ENCODE data around the gene C2orf81.

Gene C2orf81

GRCh38 chr2:74379851-74380789 is 41.3 kb downstream of the C2orf81 start, which contains the start of gene DCTN1:
Gene DCTN1 (minus strand): TSS chr2:74380311. CDS start chr2:74380037, 274 bp downstream.
- no peak within 1 kb of the TSS for H3K27ac ChIP-seq
- TF ChIP-seq, protein P1, sequence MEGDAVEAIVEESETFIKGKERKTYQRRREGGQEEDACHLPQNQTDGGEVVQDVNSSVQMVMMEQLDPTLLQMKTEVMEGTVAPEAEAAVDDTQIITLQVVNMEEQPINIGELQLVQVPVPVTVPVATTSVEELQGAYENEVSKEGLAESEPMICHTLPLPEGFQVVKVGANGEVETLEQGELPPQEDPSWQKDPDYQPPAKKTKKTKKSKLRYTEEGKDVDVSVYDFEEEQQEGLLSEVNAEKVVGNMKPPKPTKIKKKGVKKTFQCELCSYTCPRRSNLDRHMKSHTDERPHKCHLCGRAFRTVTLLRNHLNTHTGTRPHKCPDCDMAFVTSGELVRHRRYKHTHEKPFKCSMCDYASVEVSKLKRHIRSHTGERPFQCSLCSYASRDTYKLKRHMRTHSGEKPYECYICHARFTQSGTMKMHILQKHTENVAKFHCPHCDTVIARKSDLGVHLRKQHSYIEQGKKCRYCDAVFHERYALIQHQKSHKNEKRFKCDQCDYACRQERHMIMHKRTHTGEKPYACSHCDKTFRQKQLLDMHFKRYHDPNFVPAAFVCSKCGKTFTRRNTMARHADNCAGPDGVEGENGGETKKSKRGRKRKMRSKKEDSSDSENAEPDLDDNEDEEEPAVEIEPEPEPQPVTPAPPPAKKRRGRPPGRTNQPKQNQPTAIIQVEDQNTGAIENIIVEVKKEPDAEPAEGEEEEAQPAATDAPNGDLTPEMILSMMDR (conservative IDR thresholded peaks at IDR 0.05) = no peak

- TF ChIP-seq, protein P1 (conservative IDR thresholded peaks at IDR 0.05) = no peak
These were observed 43.4 kb downstream of the C2orf81 start for GRCh38 chr2:74378007-74378406.

DNA sequence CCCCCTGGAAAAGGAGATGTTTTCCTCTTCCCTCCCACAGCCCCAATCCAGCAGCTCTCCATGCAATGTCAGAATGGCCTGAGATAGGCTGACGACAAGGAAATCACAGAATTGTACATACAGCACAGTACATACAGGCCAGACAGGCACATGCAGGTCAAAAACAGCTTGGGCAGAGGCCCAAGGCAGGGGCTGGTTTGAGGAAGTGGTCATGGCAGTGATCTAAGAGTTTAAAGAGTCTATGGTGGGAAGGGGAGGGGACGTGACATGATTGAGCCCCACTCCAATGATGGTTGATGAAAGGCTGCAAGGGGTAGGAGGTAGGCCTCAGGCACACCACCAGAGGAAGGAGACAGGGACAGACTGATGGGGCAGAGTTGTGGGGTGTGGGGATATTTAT is 45.6 kb downstream of the C2orf81 start:
- TF ChIP-seq, protein P1 (conservative IDR thresholded peaks at IDR 0.05) = no peak
- no peak overlapping the region for H3K27ac ChIP-seq

More at GRCh38 chr2:74378007-74378406, 43.4 kb downstream of the C2orf81 start:
- H3K27ac ChIP-seq = no peak overlapping the region

- TF ChIP-seq, protein P1 (conservative IDR thresholded peaks at IDR 0.05) = no peak
- H3K27ac ChIP-seq = no peak overlapping the region
These were observed 46.8 kb downstream of the C2orf81 start for GRCh38 chr2:74374509-74375205.

GRCh38 chr2:74373985-74374384 is 47.4 kb downstream of the C2orf81 start:
- no peak overlapping the region for H3K27ac ChIP-seq
- TF ChIP-seq, protein P1 (conservative IDR thresholded peaks at IDR 0.05) = no peak

GRCh38 chr2:74373221-74373676 is 48.2 kb downstream of the C2orf81 start:
- H3K27ac ChIP-seq = no peak overlapping the region
- TF ChIP-seq, protein P1 (conservative IDR thresholded peaks at IDR 0.05) = no peak

GRCh38 chr2:74372674-74373073 is 48.7 kb downstream of the C2orf81 start:
- TF ChIP-seq, protein P1 (conservative IDR thresholded peaks at IDR 0.05) = no peak
- H3K27ac ChIP-seq = no peak overlapping the region

Data from VCaP (cell line).